NCI-H748 (cell line): Measurements from ENCODE around the gene CC2D2B.

Experiments
- DNase-seq: peaks from one replicate; lab custom pipeline; 2025; ENCODE audit not compliant: unreplicated experiment; lab: John Stamatoyannopoulos, UW

CC2D2B gene

DNA sequence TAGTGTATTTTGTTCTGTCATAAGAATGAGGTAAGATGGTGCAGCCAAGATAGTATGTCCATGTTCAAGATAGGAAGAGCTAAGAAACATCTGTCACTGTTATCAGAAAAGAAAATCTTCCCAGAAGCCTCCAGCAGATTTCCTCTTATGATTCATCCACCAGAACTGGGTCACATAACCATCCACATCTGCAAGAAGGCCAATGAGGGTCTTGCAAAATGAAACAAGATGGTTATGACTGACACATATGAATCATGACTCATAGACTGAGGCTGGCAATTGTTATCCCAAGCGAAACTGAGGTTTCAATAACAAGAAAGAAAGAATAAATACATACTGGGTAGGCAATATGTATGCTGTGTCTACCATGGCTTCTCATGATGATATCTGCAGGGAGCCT is 165.9 kb downstream of the CC2D2B start:
- DNase-seq: no peak

DNA sequence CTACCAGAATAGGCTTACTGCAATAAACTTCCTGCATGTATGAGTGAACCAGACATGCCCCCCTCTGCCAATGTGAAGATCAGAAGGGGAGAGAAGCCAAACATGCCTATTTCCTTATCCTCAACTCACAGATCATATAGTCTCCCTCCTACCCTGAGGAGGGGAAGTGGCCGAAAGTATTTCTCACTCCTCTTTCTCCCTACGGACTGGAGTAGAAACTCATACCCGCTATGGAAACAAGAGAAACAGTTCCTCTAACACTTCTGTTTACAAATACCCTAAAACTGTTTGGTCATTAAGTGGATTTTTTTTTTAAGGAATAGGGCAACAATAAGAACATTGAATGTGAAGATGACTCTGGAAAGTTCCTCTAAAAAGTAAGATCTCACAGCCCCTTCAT is 167.0 kb downstream of the CC2D2B start:
- no peak for DNase-seq

DNA sequence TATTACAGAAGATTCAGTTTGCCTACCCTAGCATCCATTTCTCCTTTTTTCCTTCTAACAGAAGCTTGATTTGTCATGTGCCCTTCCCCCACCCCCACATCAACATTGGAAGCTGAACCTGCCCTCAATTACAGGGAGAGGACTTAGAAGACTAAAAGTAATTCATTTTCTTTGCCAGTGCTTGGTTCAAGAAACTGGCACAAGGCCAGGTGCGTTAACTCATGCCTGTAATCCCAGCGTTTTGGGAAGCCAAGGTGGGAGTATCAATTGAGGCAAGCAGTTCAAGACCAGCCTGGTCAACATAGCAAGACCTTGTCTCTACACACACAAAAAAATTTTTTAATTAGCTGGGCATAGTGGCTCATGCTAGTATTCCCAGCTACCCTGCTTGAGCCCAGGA is 168.2 kb downstream of the CC2D2B start:
- DNase-seq: no peak

GRCh38 chr10:96077156-96077555 is 169.4 kb downstream of the CC2D2B start:
- no peak for DNase-seq

GRCh38 chr10:96082153-96082552 is 174.4 kb downstream of the CC2D2B start:
- DNase-seq: no peak
